OCI-LY7 (cell line): ENCODE results near the gene C12orf56. TPM values are rescaled to one million over a fixed set of nuclear protein-coding genes. Genes with fewer than 3 reads are reported as not detected.
"Not testable (repeated sequence)": the region's sequence is repeated elsewhere in the genome, so short reads cannot be mapped to it uniquely, and the experiment has no call there.

ENCODE experiments used
- BruUV-seq: library from RNA; stranded (reverse); fragments of 400-500 nt; replicated peaks from 2 replicates; lab custom pipeline; 2021; lab: Mats Ljungman, UMichigan
- CTCF ChIA-PET: fragments of 300-600 bp; sonication (Branson Sonifier 250); formaldehyde crosslinking; loops from one replicate; lab custom pipeline; 2022; ENCODE audit warnings: antibody characterized with exemption; ENCODE audit not compliant: unreplicated experiment; lab: Charles Lee
- POLR2A ChIA-PET: fragments of 300-600 bp; sonication (Branson Sonifier 250); formaldehyde crosslinking; loops from one replicate; lab custom pipeline; 2022; ENCODE audit warnings: antibody characterized with exemption; lab: Charles Lee
- DNase-seq: peaks from one replicate; pipeline ENCODE4 v3.0.0-alpha.2; 2015; ENCODE audit warnings: low spot score
- H2AFZ ChIP-seq: fragments of 200-600 bp; sonication (generic), shearing (Covaris generic); 2 replicates; pipeline ENCODE4 v1.6.1; 2014; ENCODE audit warnings: mild to moderate bottlenecking, antibody characterized with exemption, low read length, moderate library complexity
- H3K27ac ChIP-seq: fragments of 200-600 bp; sonication (generic); 2 replicates; pipeline ENCODE4 v1.5.1; 2014; ENCODE audit warnings: mixed run types, low read depth, mild to moderate bottlenecking, moderate library complexity, low read length, inconsistent platforms; ENCODE audit not compliant: poor library complexity, severe bottlenecking
- H3K36me3 ChIP-seq: fragments of 200-600 bp; sonication (generic); 2 replicates; pipeline ENCODE4 v1.6.1; 2014; ENCODE audit warnings: mild to moderate bottlenecking, antibody characterized with exemption, low read length, moderate library complexity, mixed read lengths; ENCODE audit not compliant: insufficient read depth
- H3K4me1 ChIP-seq: fragments of 200-600 bp; sonication (generic); 2 replicates; pipeline ENCODE4 v1.5.1; 2014; ENCODE audit warnings: mild to moderate bottlenecking, low read length; ENCODE audit not compliant: insufficient read depth, poor library complexity, severe bottlenecking
- H3K4me2 ChIP-seq: fragments of 200-600 bp; sonication (generic); 2 replicates; pipeline ENCODE4 v1.6.1; 2014; ENCODE audit warnings: mild to moderate bottlenecking, low read length
- H3K4me3 ChIP-seq: fragments of 200-600 bp; sonication (generic); 2 replicates; pipeline ENCODE4 v1.5.1; 2014; ENCODE audit warnings: mild to moderate bottlenecking, low read depth, low read length; ENCODE audit not compliant: poor library complexity, severe bottlenecking
- H3K79me2 ChIP-seq: fragments of 200-600 bp; sonication (generic); 2 replicates; pipeline ENCODE4 v1.6.1; 2016; ENCODE audit warnings: low read depth, mild to moderate bottlenecking, low read length, moderate library complexity, mixed read lengths; ENCODE audit not compliant: insufficient read depth
- H3K9me2 ChIP-seq: fragments of 200-600 bp; sonication (generic); 2 replicates; pipeline ENCODE4 v1.6.1; 2016; ENCODE audit warnings: mild to moderate bottlenecking, low read length, mixed read lengths; ENCODE audit not compliant: insufficient read depth
- H3K9me3 ChIP-seq: fragments of 200-600 bp; sonication (generic); 2 replicates; pipeline ENCODE4 v1.6.1; 2014; ENCODE audit warnings: mild to moderate bottlenecking, mixed run types, low read length, mixed read lengths
- H4K20me1 ChIP-seq: fragments of 200-600 bp; sonication (generic); 2 replicates; pipeline ENCODE4 v1.6.1; 2014; ENCODE audit warnings: mild to moderate bottlenecking, antibody characterized with exemption, low read length, moderate library complexity, mixed read lengths; ENCODE audit not compliant: insufficient read depth
- EZH2phosphoT487 ChIP-seq: fragments of 200-600 bp; sonication (generic); IDR thresholded peaks from 2 replicates; pipeline ENCODE4 v1.6.1; 2018; ENCODE audit warnings: low read depth, borderline replicate concordance, mild to moderate bottlenecking, mixed run types, antibody characterized with exemption, low read length, moderate library complexity, mixed read lengths
- intact Hi-C: fragments of 100-400 bp; cut with micrococcal nuclease; formaldehyde crosslinking; loops from one replicate; pipeline ENCODE4 v1.10.0; 2022; ENCODE audit not compliant: unreplicated experiment
- total RNA-seq, 2 experiments: library from RNA; depleted of rRNA in 1 of 2; stranded (reverse); fragments of >200 nt in 1 of 2; shearing (Covaris generic) in 1 of 2; gene quantifications; 2 replicates each; pipeline ENCODE4 v1.2.3, GENCODE V29; 2014 to 2022
- TF ChIP-seq, protein P1 (sequence below): fragments of 200-600 bp; sonication (generic); conservative IDR thresholded peaks from 2 replicates; pipeline ENCODE4 v1.5.1; 2014; ENCODE audit warnings: mild to moderate bottlenecking, antibody characterized with exemption, low read length, moderate library complexity, mixed read lengths

C12orf56 gene
- total RNA-seq, 2 experiments from 2014 or later, result not detected

DNA sequence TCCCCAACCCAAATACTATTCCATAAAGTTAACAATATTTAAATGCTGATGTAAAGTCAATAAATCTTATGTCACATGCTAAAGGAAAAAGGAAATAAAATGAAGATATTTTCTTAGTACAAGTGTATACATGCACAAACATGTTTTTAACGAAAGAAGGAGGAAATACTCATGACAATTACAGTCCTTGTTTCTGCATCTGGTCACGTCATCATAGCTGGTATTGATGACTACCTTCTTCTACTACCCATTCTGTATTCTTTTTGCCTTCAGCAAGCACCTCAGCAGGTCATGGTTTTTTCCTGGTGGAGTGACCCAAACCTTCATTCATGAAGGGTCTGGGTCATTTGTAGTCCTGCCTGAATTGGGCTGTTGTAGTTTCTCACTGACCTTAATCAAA lies 50.0 kb downstream of the C12orf56 start:
- DNase-seq, H4K20me1 ChIP-seq, H3K27ac ChIP-seq, H3K4me2 ChIP-seq, H3K4me1 ChIP-seq, H3K36me3 ChIP-seq, H3K9me3 ChIP-seq, CTCF ChIA-PET, H2AFZ ChIP-seq, H3K9me2 ChIP-seq, H3K4me3 ChIP-seq, intact Hi-C loops, POLR2A ChIA-PET, BruUV-seq, H3K79me2 ChIP-seq: not testable (repeated sequence)

DNA sequence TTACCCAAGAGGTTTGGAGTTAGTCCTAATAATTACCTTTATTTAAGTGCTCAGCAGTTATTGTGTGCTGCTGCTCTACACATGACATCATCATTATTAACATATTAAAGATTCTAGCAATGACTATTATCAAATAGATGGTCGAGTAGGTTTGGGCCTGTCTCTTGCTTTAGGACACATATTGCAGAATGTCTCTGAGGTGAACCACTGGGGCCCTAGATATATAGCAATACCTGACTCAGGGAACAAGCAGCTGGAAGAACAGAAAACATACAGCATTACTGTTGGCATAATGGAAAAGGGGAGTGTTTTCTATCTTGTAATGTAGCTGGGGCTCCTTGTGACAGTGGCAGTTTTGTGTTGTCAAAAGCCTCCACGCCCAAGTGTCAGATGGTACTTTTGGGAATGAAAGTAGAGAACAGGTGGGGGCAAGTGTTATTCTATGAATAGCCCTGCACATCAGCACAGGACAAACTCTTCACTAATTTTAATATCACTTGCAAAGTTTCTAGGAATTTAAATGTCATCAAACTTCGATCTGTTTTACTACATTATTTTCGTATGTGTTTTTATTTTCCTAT lies 54.6 kb downstream of the C12orf56 start:
- no peak for TF ChIP-seq EZH2phosphoT487
- TF ChIP-seq, protein P1, sequence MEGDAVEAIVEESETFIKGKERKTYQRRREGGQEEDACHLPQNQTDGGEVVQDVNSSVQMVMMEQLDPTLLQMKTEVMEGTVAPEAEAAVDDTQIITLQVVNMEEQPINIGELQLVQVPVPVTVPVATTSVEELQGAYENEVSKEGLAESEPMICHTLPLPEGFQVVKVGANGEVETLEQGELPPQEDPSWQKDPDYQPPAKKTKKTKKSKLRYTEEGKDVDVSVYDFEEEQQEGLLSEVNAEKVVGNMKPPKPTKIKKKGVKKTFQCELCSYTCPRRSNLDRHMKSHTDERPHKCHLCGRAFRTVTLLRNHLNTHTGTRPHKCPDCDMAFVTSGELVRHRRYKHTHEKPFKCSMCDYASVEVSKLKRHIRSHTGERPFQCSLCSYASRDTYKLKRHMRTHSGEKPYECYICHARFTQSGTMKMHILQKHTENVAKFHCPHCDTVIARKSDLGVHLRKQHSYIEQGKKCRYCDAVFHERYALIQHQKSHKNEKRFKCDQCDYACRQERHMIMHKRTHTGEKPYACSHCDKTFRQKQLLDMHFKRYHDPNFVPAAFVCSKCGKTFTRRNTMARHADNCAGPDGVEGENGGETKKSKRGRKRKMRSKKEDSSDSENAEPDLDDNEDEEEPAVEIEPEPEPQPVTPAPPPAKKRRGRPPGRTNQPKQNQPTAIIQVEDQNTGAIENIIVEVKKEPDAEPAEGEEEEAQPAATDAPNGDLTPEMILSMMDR, result no peak
- BruUV-seq, result no TSS peak

DNA sequence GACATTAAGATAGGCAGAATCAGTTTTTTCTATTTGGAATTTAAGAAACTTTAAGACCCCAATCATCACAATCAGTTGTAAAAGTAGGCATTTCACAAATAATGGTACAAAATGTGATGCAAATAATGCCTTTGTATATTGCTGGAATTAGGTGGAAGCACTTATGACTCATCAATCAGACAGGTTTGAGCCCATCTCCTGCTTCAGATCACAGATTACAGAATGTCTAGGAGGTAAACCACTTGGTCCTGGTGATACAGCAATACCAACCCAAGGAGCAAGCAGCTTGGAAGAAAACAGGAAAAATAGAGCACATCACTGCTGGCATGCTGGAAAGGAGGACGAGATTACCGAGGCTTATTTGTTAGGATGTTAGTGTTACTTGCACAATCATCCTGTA lies 57.6 kb downstream of the C12orf56 start:
- no peaks in the 10 kb centered on the region for H3K9me3 ChIP-seq
- H3K79me2 ChIP-seq, result no peaks in the 10 kb centered on the region
- H3K27ac ChIP-seq, result no peak overlapping the region
- H3K4me2 ChIP-seq, result no peak overlapping the region
- TF ChIP-seq EZH2phosphoT487, result no peak
- TF ChIP-seq, protein P1, result no peak
- DNase-seq, result no peak
- ChIA-PET POLR2A (no interaction called here), CTCF (no interaction called here)
- no peak overlapping the region for H3K4me3 ChIP-seq
- H4K20me1 ChIP-seq, result no peaks in the 10 kb centered on the region
- no peaks in the 10 kb centered on the region for H3K4me1 ChIP-seq
- H3K36me3 ChIP-seq, result no peaks in the 10 kb centered on the region
- H3K9me2 ChIP-seq, result no peaks in the 10 kb centered on the region
- no TSS peak for BruUV-seq
- no peak overlapping the region for H2AFZ ChIP-seq
- intact Hi-C loops, result no loop called here

More for the DNA sequence above, 54.6 kb downstream of the C12orf56 start:
- Histone ChIP-seq H3K9me3 (no peaks in the 10 kb centered on the region), H3K4me2 (no peak overlapping the region), H4K20me1 (no peaks in the 10 kb centered on the region), H3K4me3 (no peak overlapping the region), H3K36me3 (no peaks in the 10 kb centered on the region), H3K79me2 (no peaks in the 10 kb centered on the region), H3K27ac (no peak overlapping the region), H2AFZ (no peak overlapping the region), H3K4me1 (no peaks in the 10 kb centered on the region), H3K9me2 (no peaks in the 10 kb centered on the region)
- no peak for DNase-seq
- intact Hi-C loops, result no loop called here
- ChIA-PET CTCF (no interaction called here), POLR2A (interaction anchor here (0.6 to 0.7 kb wide), 3 partner anchors 11 to 565 kb away, joined by 3 to 4 read pairs (median 3); no protein-coding TSS in a partner anchor)
